ENCODE results near the gene BEGAIN.

Gene BEGAIN

DNA sequence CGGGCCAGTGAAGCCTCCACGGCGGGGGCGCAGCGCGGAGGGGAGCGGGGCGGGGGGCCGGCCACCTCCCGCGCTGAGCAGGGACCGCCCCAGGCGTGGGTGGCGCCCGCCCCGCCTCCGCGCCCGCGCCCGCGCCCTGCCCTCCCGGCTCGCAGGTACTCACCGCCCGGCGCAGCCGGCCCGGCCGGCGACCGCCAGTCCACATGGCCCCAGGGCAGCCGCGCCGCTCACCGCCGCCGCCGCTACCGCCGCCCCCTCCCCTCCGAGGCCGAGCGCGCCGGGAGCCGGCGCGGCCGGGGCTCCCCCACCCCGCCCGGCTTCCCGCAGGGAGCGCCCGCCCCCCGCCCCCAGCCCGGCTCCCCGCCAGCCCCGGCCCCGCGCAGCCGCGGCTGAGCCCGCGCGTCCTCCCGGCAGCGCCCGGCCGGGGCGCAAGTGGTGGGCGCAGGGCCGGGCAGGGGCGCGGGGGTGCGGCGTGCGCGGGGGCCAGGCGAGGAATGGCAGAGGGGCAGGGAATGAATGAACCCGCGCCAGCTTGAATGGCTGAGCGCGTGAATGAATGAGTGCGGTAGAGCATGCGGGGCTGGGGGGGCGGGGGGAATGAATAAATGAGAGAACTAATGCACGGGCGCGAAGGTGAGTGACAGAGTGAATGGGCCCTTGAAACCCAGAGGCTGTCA is at the start of gene BEGAIN:
TSS of gene BEGAIN (minus strand) at position 332 of the 677 bp plus-strand sequence. CDS start at position 205, 127 bp downstream.
- TF ChIP-seq, protein P1, sequence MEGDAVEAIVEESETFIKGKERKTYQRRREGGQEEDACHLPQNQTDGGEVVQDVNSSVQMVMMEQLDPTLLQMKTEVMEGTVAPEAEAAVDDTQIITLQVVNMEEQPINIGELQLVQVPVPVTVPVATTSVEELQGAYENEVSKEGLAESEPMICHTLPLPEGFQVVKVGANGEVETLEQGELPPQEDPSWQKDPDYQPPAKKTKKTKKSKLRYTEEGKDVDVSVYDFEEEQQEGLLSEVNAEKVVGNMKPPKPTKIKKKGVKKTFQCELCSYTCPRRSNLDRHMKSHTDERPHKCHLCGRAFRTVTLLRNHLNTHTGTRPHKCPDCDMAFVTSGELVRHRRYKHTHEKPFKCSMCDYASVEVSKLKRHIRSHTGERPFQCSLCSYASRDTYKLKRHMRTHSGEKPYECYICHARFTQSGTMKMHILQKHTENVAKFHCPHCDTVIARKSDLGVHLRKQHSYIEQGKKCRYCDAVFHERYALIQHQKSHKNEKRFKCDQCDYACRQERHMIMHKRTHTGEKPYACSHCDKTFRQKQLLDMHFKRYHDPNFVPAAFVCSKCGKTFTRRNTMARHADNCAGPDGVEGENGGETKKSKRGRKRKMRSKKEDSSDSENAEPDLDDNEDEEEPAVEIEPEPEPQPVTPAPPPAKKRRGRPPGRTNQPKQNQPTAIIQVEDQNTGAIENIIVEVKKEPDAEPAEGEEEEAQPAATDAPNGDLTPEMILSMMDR (IDR thresholded peaks at IDR 0.05; ENCODE audit: borderline replicate concordance, control extremely low read depth, extremely low read depth, insufficient read depth, missing control alignments), result no peak
- in situ Hi-C loops (cut with MboI; ENCODE audit: low sequenced_read_pairs, unreplicated experiment), result no loop called here
- no peak for DNase-seq (ENCODE audit: low spot score)

DNA sequence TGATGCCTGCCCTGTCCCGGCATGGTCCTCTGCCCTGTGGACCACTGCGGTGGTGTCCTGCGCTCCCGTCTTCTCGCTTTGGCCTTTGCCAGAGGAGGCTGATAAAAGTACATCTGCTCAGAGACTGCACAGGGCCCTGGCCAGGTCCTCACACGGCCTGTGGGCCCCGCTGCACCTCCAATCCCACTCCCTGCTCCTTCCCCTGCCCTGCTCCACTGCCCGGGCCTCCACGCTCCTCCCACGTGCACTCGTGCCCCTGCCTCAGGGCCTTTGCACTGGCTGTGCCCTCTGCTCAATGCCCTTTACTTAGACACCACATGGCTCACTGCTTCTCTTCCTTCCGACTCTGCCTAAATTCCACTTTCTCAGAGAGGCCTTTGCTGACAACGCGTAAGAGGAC is 49.3 kb upstream of the BEGAIN start:
- TF ChIP-seq, protein P1 (IDR thresholded peaks at IDR 0.05; ENCODE audit: borderline replicate concordance, control extremely low read depth, extremely low read depth, insufficient read depth, missing control alignments), result no peak
- no peak for DNase-seq (ENCODE audit: low spot score)
- in situ Hi-C loops (cut with MboI; ENCODE audit: low sequenced_read_pairs, unreplicated experiment), result loop anchor here (25.0 kb wide), 1 partner anchor 349 kb away; no protein-coding TSS in a partner anchor

DNA sequence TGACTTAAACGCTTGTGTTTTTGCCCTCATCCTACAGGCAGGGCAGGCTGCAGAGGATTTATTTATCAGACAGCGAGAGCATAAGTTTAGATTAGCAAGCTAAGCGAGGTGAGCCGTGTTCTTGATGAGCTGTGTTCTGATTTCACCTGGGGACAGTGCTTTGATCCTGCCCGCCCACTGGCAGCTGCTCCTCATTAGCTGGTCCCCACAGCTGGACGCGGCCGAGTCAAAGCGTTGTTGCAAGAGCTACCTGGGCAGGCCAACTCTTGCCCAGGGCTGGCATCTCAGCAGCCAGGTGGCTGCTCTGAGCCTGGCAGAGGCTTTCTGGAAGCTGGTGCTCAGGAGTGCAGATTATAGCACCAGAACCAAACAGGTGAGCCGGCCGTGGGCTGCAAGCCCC is 46.8 kb upstream of the BEGAIN start:
- DNase-seq (ENCODE audit: low spot score), result no peak
- TF ChIP-seq, protein P1 (IDR thresholded peaks at IDR 0.05; ENCODE audit: borderline replicate concordance, control extremely low read depth, extremely low read depth, insufficient read depth, missing control alignments), result no peak
- in situ Hi-C loops (cut with MboI; ENCODE audit: low sequenced_read_pairs, unreplicated experiment), result loop anchor here (25.0 kb wide), 1 partner anchor 347 kb away; no protein-coding TSS in a partner anchor

- in situ Hi-C loops (cut with MboI; ENCODE audit: low sequenced_read_pairs, unreplicated experiment), result loop anchor here (25.0 kb wide), 1 partner anchor 346 kb away; no protein-coding TSS in a partner anchor
- TF ChIP-seq, protein P1 (IDR thresholded peaks at IDR 0.05; ENCODE audit: borderline replicate concordance, control extremely low read depth, extremely low read depth, insufficient read depth, missing control alignments), result no peak
- DNase-seq (ENCODE audit: low spot score), result no peak
Observed at GRCh38 chr14:100633406-100633805, 46.2 kb upstream of the BEGAIN start.

GRCh38 chr14:100629696-100630095 is 42.5 kb upstream of the BEGAIN start:
- in situ Hi-C loops (cut with MboI; ENCODE audit: low sequenced_read_pairs, unreplicated experiment), result loop anchor here (25.0 kb wide), 1 partner anchor 342 kb away; no protein-coding TSS in a partner anchor
- no peak for DNase-seq (ENCODE audit: low spot score)
- TF ChIP-seq, protein P1 (IDR thresholded peaks at IDR 0.05; ENCODE audit: borderline replicate concordance, control extremely low read depth, extremely low read depth, insufficient read depth, missing control alignments), result no peak

DNA sequence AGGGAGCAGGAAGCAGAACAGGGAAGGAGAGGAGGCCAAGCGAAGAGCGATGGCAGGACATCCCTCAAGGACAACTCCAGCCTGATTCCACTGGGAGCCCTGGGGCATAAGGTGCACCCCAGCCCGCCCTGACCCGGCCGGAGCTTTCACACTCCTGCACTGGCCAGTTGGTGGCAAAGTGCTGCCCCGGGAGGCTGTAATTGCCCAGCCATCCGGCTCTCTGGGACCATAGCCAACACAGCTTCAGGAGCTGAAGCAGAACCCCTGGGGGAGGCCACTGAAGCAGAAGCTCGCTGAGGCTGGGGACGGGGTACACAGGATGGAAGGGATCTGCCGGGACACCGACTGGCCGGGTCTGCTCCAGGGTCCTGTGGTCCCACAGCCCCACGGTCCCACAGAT is 41.9 kb upstream of the BEGAIN start:
- DNase-seq (ENCODE audit: low spot score), result no peak
- TF ChIP-seq, protein P1 (IDR thresholded peaks at IDR 0.05; ENCODE audit: borderline replicate concordance, control extremely low read depth, extremely low read depth, insufficient read depth, missing control alignments), result no peak
- in situ Hi-C loops (cut with MboI; ENCODE audit: low sequenced_read_pairs, unreplicated experiment), result loop anchor here (25.0 kb wide), 1 partner anchor 342 kb away; no protein-coding TSS in a partner anchor
